ENCODE results near the gene ELF4.
A peak's percentile ranks its signal among the peaks of the same experiment; 100 is the strongest.

Gene ELF4

GRCh38 chrX:130055103-130055502, 55.2 kb downstream of the ELF4 start:
- Histone ChIP-seq H3K4me3 (ENCODE audit: insufficient read depth in 1 of 2, low read depth in 1 of 2, low read length in 2 of 2) (no peak overlapping the region), H2AK5ac (ENCODE audit: low read length, severe bottlenecking) (no peak overlapping the region), H2BK12ac (ENCODE audit: low read length in 2 of 2) (no peak overlapping the region), H2BK120ac (ENCODE audit: low read depth, low read length) (no peak overlapping the region), H3K4ac (ENCODE audit: low read depth in 1 of 2, low read length in 2 of 2) (no peak overlapping the region), H3K23ac (ENCODE audit: low read length in 2 of 2) (no peak overlapping the region), H3K27ac (ENCODE audit: low read length, poor library complexity, severe bottlenecking) (peak overlapping the region; percentile 73), H2BK5ac (ENCODE audit: low read depth, low read length, poor library complexity, severe bottlenecking) (no peak overlapping the region), H3K9ac (ENCODE audit: low read length) (peak overlapping the region; percentile 38), H3K18ac (ENCODE audit: low read depth in 1 of 2, low read length in 2 of 2) (no peak overlapping the region), H3K4me2 (ENCODE audit: low read length, poor library complexity, severe bottlenecking) (no peak overlapping the region), H3K9me3 (ENCODE audit: control insufficient read depth, low read length) (no peaks in the 10 kb centered on the region), H3K79me1 (replicated peaks; ENCODE audit: low read length, poor library complexity, severe bottlenecking) (no peaks in the 10 kb centered on the region), H4K91ac (ENCODE audit: low read length) (no peak overlapping the region), H3K4me1 (ENCODE audit: control insufficient read depth, insufficient read depth, low read depth, low read length) (peaks cover 13% of the 10 kb centered on the region), H3K14ac (ENCODE audit: low read length in 2 of 2) (no peak overlapping the region), H3K27me3 (ENCODE audit: control insufficient read depth in 1 of 2, insufficient read depth in 1 of 2, low read length in 2 of 2) (peaks cover 0 to 29% of the 10 kb centered on the region in 2 experiments), H4K8ac (ENCODE audit: low read length) (no peak overlapping the region), H3K36me3 (ENCODE audit: control insufficient read depth in 1 of 2, insufficient read depth in 2 of 2, low read depth in 1 of 2, low read length in 2 of 2) (peaks cover 30 to 44% of the 10 kb centered on the region in 2 experiments), H2AFZ (ENCODE audit: low read depth, low read length) (no peak overlapping the region), H2BK15ac (ENCODE audit: low read depth, poor library complexity, severe bottlenecking) (no peak overlapping the region)
- WGBS, result 69% methylated on average over 11 of the region's 11 CpGs
- DNase-seq, result peak; percentile 33

DNA sequence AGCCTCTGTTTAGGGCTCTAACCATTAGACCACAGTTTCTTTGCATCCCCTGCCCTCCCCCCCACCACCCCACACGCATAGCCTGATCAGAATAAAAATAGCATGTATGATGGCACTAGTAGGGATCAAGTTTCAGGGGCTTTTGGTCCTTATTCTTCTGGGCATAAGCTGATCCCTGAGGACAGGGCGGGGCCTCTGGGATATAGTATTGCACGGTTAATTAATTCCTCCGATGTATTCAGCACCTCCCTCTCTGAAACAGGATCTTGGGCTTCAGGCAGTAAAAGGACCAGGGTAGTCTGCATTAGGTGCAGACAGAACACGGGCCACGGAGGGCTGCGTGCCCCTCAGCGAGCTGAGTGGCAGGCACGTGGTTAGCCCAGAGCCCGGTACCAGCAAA, 57.1 kb downstream of the ELF4 start:
- H2BK5ac ChIP-seq (ENCODE audit: low read depth, low read length, poor library complexity, severe bottlenecking), result no peak overlapping the region
- no peak overlapping the region for H3K4me2 ChIP-seq (ENCODE audit: low read length, poor library complexity, severe bottlenecking)
- H3K36me3 ChIP-seq (ENCODE audit: control insufficient read depth in 1 of 2, insufficient read depth in 2 of 2, low read depth in 1 of 2, low read length in 2 of 2), result peaks cover 31 to 54% of the 10 kb centered on the region in 2 experiments
- H2BK15ac ChIP-seq (ENCODE audit: low read depth, poor library complexity, severe bottlenecking), result no peak overlapping the region
- H2BK120ac ChIP-seq (ENCODE audit: low read depth, low read length), result no peak overlapping the region
- no peak for DNase-seq
- H3K4me3 ChIP-seq (ENCODE audit: insufficient read depth in 1 of 2, low read depth in 1 of 2, low read length in 2 of 2), result no peak overlapping the region
- 92% methylated on average over 9 of the region's 10 CpGs for whole genome bisulfite sequencing
- no peaks in the 10 kb centered on the region for H3K79me1 ChIP-seq (replicated peaks; ENCODE audit: low read length, poor library complexity, severe bottlenecking)
- H3K9me3 ChIP-seq (ENCODE audit: control insufficient read depth, low read length), result peaks cover under 1% of the 10 kb centered on the region
- no peak overlapping the region for H2BK12ac ChIP-seq (ENCODE audit: low read length in 2 of 2)
- no peak overlapping the region for H2AK5ac ChIP-seq (ENCODE audit: low read length, severe bottlenecking)
- H3K4me1 ChIP-seq (ENCODE audit: control insufficient read depth, insufficient read depth, low read depth, low read length), result peaks cover 8% of the 10 kb centered on the region
- no peak overlapping the region for H3K9ac ChIP-seq (ENCODE audit: low read length)
- H2AFZ ChIP-seq (ENCODE audit: low read depth, low read length), result no peak overlapping the region
- H4K8ac ChIP-seq (ENCODE audit: low read length), result no peak overlapping the region
- no peak overlapping the region for H3K23ac ChIP-seq (ENCODE audit: low read length in 2 of 2)
- H4K91ac ChIP-seq (ENCODE audit: low read length), result no peak overlapping the region
- H3K27ac ChIP-seq (ENCODE audit: low read length, poor library complexity, severe bottlenecking), result no peak overlapping the region
- H3K4ac ChIP-seq (ENCODE audit: low read depth in 1 of 2, low read length in 2 of 2), result no peak overlapping the region
- peaks cover 0 to 27% of the 10 kb centered on the region in 2 experiments for H3K27me3 ChIP-seq (ENCODE audit: control insufficient read depth in 1 of 2, insufficient read depth in 1 of 2, low read length in 2 of 2)
- H3K14ac ChIP-seq (ENCODE audit: low read length in 2 of 2), result no peak overlapping the region
- H3K18ac ChIP-seq (ENCODE audit: low read depth in 1 of 2, low read length in 2 of 2), result no peak overlapping the region

- H3K14ac ChIP-seq (ENCODE audit: low read length in 2 of 2), result no peak overlapping the region
- 95% methylated on average over 11 of the region's 12 CpGs for WGBS
Measured at GRCh38 chrX:130051176-130051845, 59.0 kb downstream of the ELF4 start.

GRCh38 chrX:130049821-130050220, 60.5 kb downstream of the ELF4 start:
- Histone ChIP-seq H2AFZ (ENCODE audit: low read depth, low read length) (no peak overlapping the region), H3K9me3 (ENCODE audit: control insufficient read depth, low read length) (peaks cover 4% of the 10 kb centered on the region), H2BK12ac (ENCODE audit: low read length in 2 of 2) (no peak overlapping the region), H3K79me1 (replicated peaks; ENCODE audit: low read length, poor library complexity, severe bottlenecking) (no peaks in the 10 kb centered on the region), H3K4me3 (ENCODE audit: insufficient read depth in 1 of 2, low read depth in 1 of 2, low read length in 2 of 2) (no peak overlapping the region), H3K4me1 (ENCODE audit: control insufficient read depth, insufficient read depth, low read depth, low read length) (peaks cover under 1% of the 10 kb centered on the region), H2BK120ac (ENCODE audit: low read depth, low read length) (no peak overlapping the region), H3K4ac (ENCODE audit: low read depth in 1 of 2, low read length in 2 of 2) (no peak overlapping the region), H4K8ac (ENCODE audit: low read length) (no peak overlapping the region), H2AK5ac (ENCODE audit: low read length, severe bottlenecking) (no peak overlapping the region), H2BK15ac (ENCODE audit: low read depth, poor library complexity, severe bottlenecking) (no peak overlapping the region), H3K36me3 (ENCODE audit: control insufficient read depth in 1 of 2, insufficient read depth in 2 of 2, low read depth in 1 of 2, low read length in 2 of 2) (peaks cover 32 to 75% of the 10 kb centered on the region in 2 experiments), H2BK5ac (ENCODE audit: low read depth, low read length, poor library complexity, severe bottlenecking) (no peak overlapping the region), H3K27ac (ENCODE audit: low read length, poor library complexity, severe bottlenecking) (no peak overlapping the region), H3K23ac (ENCODE audit: low read length in 2 of 2) (no peak overlapping the region), H3K9ac (ENCODE audit: low read length) (no peak overlapping the region), H3K27me3 (ENCODE audit: control insufficient read depth in 1 of 2, insufficient read depth in 1 of 2, low read length in 2 of 2) (peaks cover 0 to 32% of the 10 kb centered on the region in 2 experiments), H3K4me2 (ENCODE audit: low read length, poor library complexity, severe bottlenecking) (no peak overlapping the region), H4K91ac (ENCODE audit: low read length) (no peak overlapping the region), H3K18ac (ENCODE audit: low read depth in 1 of 2, low read length in 2 of 2) (no peak overlapping the region), H3K14ac (ENCODE audit: low read length in 2 of 2) (no peak overlapping the region)
- WGBS, result 96% methylated on average over 6 of the region's 8 CpGs
- DNase-seq, result no peak

More at GRCh38 chrX:130051176-130051845, 59.0 kb downstream of the ELF4 start:
- Histone ChIP-seq H4K91ac (ENCODE audit: low read length) (no peak overlapping the region), H3K4me3 (ENCODE audit: insufficient read depth in 1 of 2, low read depth in 1 of 2, low read length in 2 of 2) (no peak overlapping the region), H2AFZ (ENCODE audit: low read depth, low read length) (no peak overlapping the region), H2BK120ac (ENCODE audit: low read depth, low read length) (no peak overlapping the region), H3K4me1 (ENCODE audit: control insufficient read depth, insufficient read depth, low read depth, low read length) (peaks cover 6% of the 10 kb centered on the region), H2BK12ac (ENCODE audit: low read length in 2 of 2) (no peak overlapping the region), H3K4me2 (ENCODE audit: low read length, poor library complexity, severe bottlenecking) (no peak overlapping the region), H3K4ac (ENCODE audit: low read depth in 1 of 2, low read length in 2 of 2) (no peak overlapping the region), H3K9me3 (ENCODE audit: control insufficient read depth, low read length) (peaks cover 4% of the 10 kb centered on the region), H4K8ac (ENCODE audit: low read length) (no peak overlapping the region), H3K79me1 (replicated peaks; ENCODE audit: low read length, poor library complexity, severe bottlenecking) (no peaks in the 10 kb centered on the region), H3K23ac (ENCODE audit: low read length in 2 of 2) (no peak overlapping the region), H2BK5ac (ENCODE audit: low read depth, low read length, poor library complexity, severe bottlenecking) (no peak overlapping the region), H3K27ac (ENCODE audit: low read length, poor library complexity, severe bottlenecking) (no peak overlapping the region), H3K18ac (ENCODE audit: low read depth in 1 of 2, low read length in 2 of 2) (no peak overlapping the region), H2AK5ac (ENCODE audit: low read length, severe bottlenecking) (no peak overlapping the region), H3K27me3 (ENCODE audit: control insufficient read depth in 1 of 2, insufficient read depth in 1 of 2, low read length in 2 of 2) (peaks cover 0 to 29% of the 10 kb centered on the region in 2 experiments), H3K9ac (ENCODE audit: low read length) (no peak overlapping the region), H3K36me3 (ENCODE audit: control insufficient read depth in 1 of 2, insufficient read depth in 2 of 2, low read depth in 1 of 2, low read length in 2 of 2) (peaks cover 37 to 66% of the 10 kb centered on the region in 2 experiments), H2BK15ac (ENCODE audit: low read depth, poor library complexity, severe bottlenecking) (no peak overlapping the region)
- no peak for DNase-seq
